Sigmoid colon (tissue), 4 donors: Measurements from ENCODE around the gene EIF2B4.

ENCODE experiments used
- EP300 ChIP-seq, 4 donors: sonication (generic); formaldehyde crosslinking; IDR thresholded peaks; one replicate each; pipeline ENCODE4 v1.6.1; 2017; ENCODE audit warnings: antibody characterized with exemption in 4 of 4
- POLR2A ChIP-seq, 2 donors: fragments of 450-650 bp; IDR thresholded peaks; one replicate each; pipeline ENCODE4 v1.6.1; 2016; ENCODE audit warnings: antibody characterized with exemption in 2 of 2, mild to moderate bottlenecking in 2 of 2, moderate library complexity in 2 of 2
- POLR2AphosphoS5 ChIP-seq, 4 donors: sonication (generic); formaldehyde crosslinking; IDR thresholded peaks; one replicate each; pipeline ENCODE4 v1.6.1; 2017; ENCODE audit warnings: antibody characterized with exemption in 4 of 4
- TF ChIP-seq, protein P1 (sequence below), 4 experiments: fragments of 450-650 bp in 3 of 4; fragments of 200-600 bp in 1 of 4; IDR thresholded peaks; one replicate each; pipeline ENCODE4 v1.5.1; 2016 to 2019; ENCODE audit warnings: antibody characterized with exemption in 4 of 4, mild to moderate bottlenecking in 3 of 4, moderate library complexity in 2 of 4

DNA sequence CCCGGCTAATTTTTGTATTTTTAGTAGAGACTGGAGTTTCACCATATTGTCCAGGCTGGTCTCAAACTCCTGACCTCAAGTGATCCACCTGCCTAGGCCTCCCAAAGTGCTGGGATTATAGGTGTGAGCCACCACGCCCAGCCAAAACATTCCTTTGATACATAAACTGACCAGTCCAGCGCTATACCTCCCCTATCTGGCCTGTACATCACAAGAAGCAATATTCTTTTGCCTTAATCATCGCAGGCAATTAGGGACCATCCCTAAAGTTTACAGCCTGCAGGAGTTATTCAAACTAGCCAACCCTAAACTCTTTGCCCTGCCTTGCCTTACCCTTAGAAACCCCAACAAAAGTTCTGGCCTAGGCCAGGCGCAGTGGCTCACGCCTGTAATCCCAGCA lies 46.0 kb upstream of the EIF2B4 start:
- TF ChIP-seq, protein P1, sequence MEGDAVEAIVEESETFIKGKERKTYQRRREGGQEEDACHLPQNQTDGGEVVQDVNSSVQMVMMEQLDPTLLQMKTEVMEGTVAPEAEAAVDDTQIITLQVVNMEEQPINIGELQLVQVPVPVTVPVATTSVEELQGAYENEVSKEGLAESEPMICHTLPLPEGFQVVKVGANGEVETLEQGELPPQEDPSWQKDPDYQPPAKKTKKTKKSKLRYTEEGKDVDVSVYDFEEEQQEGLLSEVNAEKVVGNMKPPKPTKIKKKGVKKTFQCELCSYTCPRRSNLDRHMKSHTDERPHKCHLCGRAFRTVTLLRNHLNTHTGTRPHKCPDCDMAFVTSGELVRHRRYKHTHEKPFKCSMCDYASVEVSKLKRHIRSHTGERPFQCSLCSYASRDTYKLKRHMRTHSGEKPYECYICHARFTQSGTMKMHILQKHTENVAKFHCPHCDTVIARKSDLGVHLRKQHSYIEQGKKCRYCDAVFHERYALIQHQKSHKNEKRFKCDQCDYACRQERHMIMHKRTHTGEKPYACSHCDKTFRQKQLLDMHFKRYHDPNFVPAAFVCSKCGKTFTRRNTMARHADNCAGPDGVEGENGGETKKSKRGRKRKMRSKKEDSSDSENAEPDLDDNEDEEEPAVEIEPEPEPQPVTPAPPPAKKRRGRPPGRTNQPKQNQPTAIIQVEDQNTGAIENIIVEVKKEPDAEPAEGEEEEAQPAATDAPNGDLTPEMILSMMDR (IDR thresholded peaks at IDR 0.05): no peak
- TF ChIP-seq POLR2AphosphoS5 (IDR thresholded peaks at IDR 0.05): no peak
- no peak for TF ChIP-seq POLR2A (IDR thresholded peaks at IDR 0.05)
- no peak for TF ChIP-seq EP300 (IDR thresholded peaks at IDR 0.05)
